ENCODE data around the gene NUP160.

DNA sequence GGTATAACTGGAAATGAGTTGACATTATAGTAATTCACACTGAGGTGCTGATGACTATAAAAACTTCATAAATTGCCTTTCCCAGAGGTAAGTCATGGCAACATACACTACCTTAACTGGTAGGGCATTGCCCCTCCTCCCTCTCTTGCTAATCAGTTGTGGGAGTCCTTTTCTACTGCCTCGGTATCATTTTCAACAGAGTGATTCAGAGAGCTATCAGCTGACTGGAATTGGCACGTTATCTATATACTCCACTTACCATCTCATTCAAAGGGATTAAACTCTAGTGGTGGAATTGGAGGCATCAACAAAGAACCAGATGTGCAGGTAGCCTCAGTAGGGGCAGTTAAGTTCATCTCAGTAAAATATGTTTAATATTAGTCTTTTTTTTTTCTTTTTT, 8.0 kb upstream of the NUP160 start:
- no peak for TF ChIP-seq CTCF (IDR thresholded peaks at IDR 0.05)
- TF ChIP-seq POLR2A (IDR thresholded peaks at IDR 0.05) = no peak

Data from right lobe of liver (tissue), 4 donors.